Mesenchymal stem cell (in vitro differentiated cells and primary cell): ENCODE measurements around the gene PTPRCAP.

Experiments
- DNase-seq: peaks from one replicate; pipeline ENCODE4 v3.0.0-alpha.2; 2013
- H2AFZ ChIP-seq: one replicate; pipeline ENCODE4 v1.6.1; 2013; ENCODE audit warnings: low read depth, mild to moderate bottlenecking, control low read depth, inconsistent platforms, low read length, moderate library complexity
- H2AK5ac ChIP-seq: 2 replicates; pipeline ENCODE4 v1.6.1; 2013; ENCODE audit warnings: low read length, moderate library complexity, mild to moderate bottlenecking, inconsistent platforms; ENCODE audit not compliant: severe bottlenecking
- H2BK120ac ChIP-seq: one replicate; pipeline ENCODE4 v1.6.1; 2013; ENCODE audit warnings: low read depth, mild to moderate bottlenecking, inconsistent platforms, low read length, moderate library complexity
- H2BK12ac ChIP-seq, 2 experiments: one replicate each; pipeline ENCODE4 v1.6.1; 2013; ENCODE audit warnings: inconsistent platforms in 2 of 2, low read length in 2 of 2, mild to moderate bottlenecking in 2 of 2, moderate library complexity in 2 of 2, control low read depth in 1 of 2
- H2BK15ac ChIP-seq: one replicate; pipeline ENCODE4 v1.6.1; 2013; ENCODE audit warnings: mild to moderate bottlenecking, low read depth, inconsistent platforms; ENCODE audit not compliant: poor library complexity, severe bottlenecking
- H2BK5ac ChIP-seq: 2 replicates; pipeline ENCODE4 v1.6.1; 2013; ENCODE audit warnings: low read depth, mild to moderate bottlenecking, low read length, control low read depth, inconsistent platforms; ENCODE audit not compliant: poor library complexity, severe bottlenecking
- H3K14ac ChIP-seq, 2 experiments: one replicate each; pipeline ENCODE4 v1.6.1; 2013; ENCODE audit warnings: inconsistent platforms in 2 of 2, low read length in 2 of 2, control low read depth in 1 of 2, mild to moderate bottlenecking in 1 of 2, moderate library complexity in 1 of 2
- H3K18ac ChIP-seq, 2 experiments: one replicate each; pipeline ENCODE4 v1.6.1; 2013; ENCODE audit warnings: inconsistent platforms in 2 of 2, low read length in 2 of 2, control low read depth in 1 of 2, low read depth in 1 of 2, mild to moderate bottlenecking in 1 of 2
- H3K23ac ChIP-seq, 2 experiments: one replicate each; pipeline ENCODE4 v1.6.1; 2013; ENCODE audit warnings: inconsistent platforms in 2 of 2, low read length in 2 of 2, mild to moderate bottlenecking in 2 of 2, moderate library complexity in 2 of 2, control low read depth in 1 of 2
- H3K27ac ChIP-seq: 2 replicates; pipeline ENCODE4 v1.5.1; 2013; ENCODE audit warnings: mild to moderate bottlenecking, moderate library complexity, low read length, control low read depth, inconsistent platforms; ENCODE audit not compliant: poor library complexity, severe bottlenecking
- H3K27me3 ChIP-seq, 2 experiments: 2 replicates each; pipeline versions ENCODE4 v1.6.1 to v1.7.0; 2013; ENCODE audit warnings: low read length in 2 of 2, mild to moderate bottlenecking in 2 of 2, moderate library complexity in 2 of 2, control low read depth in 1 of 2, inconsistent platforms in 1 of 2; ENCODE audit not compliant: control insufficient read depth in 1 of 2, insufficient read depth in 1 of 2
- H3K36me3 ChIP-seq, 2 experiments: 2 replicates each; pipeline versions ENCODE4 v1.6.1 to v1.7.0; 2013; ENCODE audit warnings: low read length in 2 of 2, control low read depth in 1 of 2, inconsistent platforms in 1 of 2, low read depth in 1 of 2, mild to moderate bottlenecking in 1 of 2; ENCODE audit not compliant: insufficient read depth in 2 of 2, control insufficient read depth in 1 of 2
- H3K4ac ChIP-seq, 2 experiments: one replicate each; pipeline ENCODE4 v1.6.1; 2013; ENCODE audit warnings: inconsistent platforms in 2 of 2, low read length in 2 of 2, mild to moderate bottlenecking in 2 of 2, moderate library complexity in 2 of 2, control low read depth in 1 of 2, low read depth in 1 of 2
- H3K4me1 ChIP-seq: 2 replicates; pipeline ENCODE4 v1.6.1; 2013; ENCODE audit warnings: low read depth, low read length, control low read depth; ENCODE audit not compliant: control insufficient read depth, insufficient read depth
- H3K4me2 ChIP-seq: 2 replicates; pipeline ENCODE4 v1.6.1; 2013; ENCODE audit warnings: low read length, mild to moderate bottlenecking, inconsistent platforms; ENCODE audit not compliant: poor library complexity, severe bottlenecking
- H3K4me3 ChIP-seq, 2 experiments: 2 replicates each; pipeline versions ENCODE4 v1.5.1 to v1.7.0; 2013; ENCODE audit warnings: low read length in 2 of 2, mild to moderate bottlenecking in 2 of 2, control low read depth in 1 of 2, low read depth in 1 of 2; ENCODE audit not compliant: insufficient read depth in 1 of 2
- H3K79me1 ChIP-seq: replicated peaks from 2 replicates; pipeline ENCODE4 v1.6.1; 2013; ENCODE audit warnings: mild to moderate bottlenecking, control low read depth, low read length, inconsistent platforms; ENCODE audit not compliant: poor library complexity, severe bottlenecking
- H3K9ac ChIP-seq: 2 replicates; pipeline ENCODE4 v1.7.0; 2013; ENCODE audit warnings: mild to moderate bottlenecking, low read length, moderate library complexity
- H3K9me3 ChIP-seq: 2 replicates; pipeline ENCODE4 v1.7.0; 2013; ENCODE audit warnings: mild to moderate bottlenecking, low read length; ENCODE audit not compliant: control insufficient read depth
- H4K8ac ChIP-seq: one replicate; pipeline ENCODE4 v1.6.1; 2013; ENCODE audit warnings: inconsistent platforms, mild to moderate bottlenecking, low read length, moderate library complexity
- H4K91ac ChIP-seq: one replicate; pipeline ENCODE4 v1.6.1; 2013; ENCODE audit warnings: mild to moderate bottlenecking, low read length, inconsistent platforms
- WGBS: methylation state at CpG from one replicate; pipeline ENCODE4 v1.1.7; 2013; ENCODE audit warnings: mixed read lengths; 5-methylcytosine and 5-hydroxymethylcytosine counted together

The PTPRCAP gene

GRCh38 chr11:67439321-67440228 lies 2.1 kb upstream of the PTPRCAP start:
- H2AK5ac ChIP-seq: peak overlapping the region; percentile 89
- no peak overlapping the region for H3K4me2 ChIP-seq
- no peak overlapping the region for H4K91ac ChIP-seq
- peaks cover 78% of the 10 kb centered on the region for H3K4me1 ChIP-seq
- H2BK120ac ChIP-seq: no peak overlapping the region
- no peak overlapping the region for H3K14ac ChIP-seq
- no peak overlapping the region for H3K4me3 ChIP-seq
- H3K18ac ChIP-seq: no peak overlapping the region
- H3K79me1 ChIP-seq: peaks cover 13% of the 10 kb centered on the region
- no peak overlapping the region for H2AFZ ChIP-seq
- DNase-seq: peak; percentile 34
- H3K4ac ChIP-seq: no peak overlapping the region
- H3K23ac ChIP-seq: no peak overlapping the region
- H3K9ac ChIP-seq: no peak overlapping the region
- peaks cover 53 to 75% of the 10 kb centered on the region in 2 experiments for H3K36me3 ChIP-seq
- H3K9me3 ChIP-seq: no peaks in the 10 kb centered on the region
- no peak overlapping the region for H2BK15ac ChIP-seq
- peak overlapping the region; percentile 81 for H3K27ac ChIP-seq
- no peaks in the 10 kb centered on the region for H3K27me3 ChIP-seq
- H2BK12ac ChIP-seq: no peak overlapping the region
- H4K8ac ChIP-seq: no peak overlapping the region
- WGBS: 92% methylated on average over 31 of the region's 31 CpGs
- no peak overlapping the region for H2BK5ac ChIP-seq

GRCh38 chr11:67438158-67438902 lies 848 bp upstream of the PTPRCAP start:
- DNase-seq: no peak
- Histone ChIP-seq H2BK5ac (no peak overlapping the region), H3K4ac (no peak overlapping the region), H3K9ac (no peak overlapping the region), H3K79me1 (peaks cover 23% of the 10 kb centered on the region), H4K91ac (no peak overlapping the region), H2BK15ac (peak overlapping the region; percentile 26), H3K4me3 (no peak overlapping the region), H3K4me1 (peaks cover 78% of the 10 kb centered on the region), H3K14ac (no peak overlapping the region), H3K9me3 (no peaks in the 10 kb centered on the region), H2BK120ac (no peak overlapping the region), H3K27ac (peak overlapping the region; percentile 93), H3K4me2 (no peak overlapping the region), H3K36me3 (peaks cover 66 to 87% of the 10 kb centered on the region in 2 experiments), H2AFZ (no peak overlapping the region), H4K8ac (no peak overlapping the region), H3K23ac (no peak overlapping the region), H3K27me3 (no peaks in the 10 kb centered on the region), H2BK12ac (no peak overlapping the region), H2AK5ac (peak overlapping the region; percentile 97), H3K18ac (no peak overlapping the region)
- WGBS: 96% methylated on average over 30 of the region's 41 CpGs

GRCh38 chr11:67437809-67438157 lies 301 bp upstream of the PTPRCAP start:
- Histone ChIP-seq H3K9ac (no peak overlapping the region), H3K23ac (no peak overlapping the region), H3K9me3 (no peaks in the 10 kb centered on the region), H3K36me3 (peaks cover 71 to 93% of the 10 kb centered on the region in 2 experiments), H4K91ac (no peak overlapping the region), H2BK120ac (no peak overlapping the region), H2AFZ (no peak overlapping the region), H3K4ac (no peak overlapping the region), H3K14ac (no peak overlapping the region), H3K4me1 (peaks cover 78% of the 10 kb centered on the region), H3K27me3 (no peaks in the 10 kb centered on the region), H3K4me3 (no peak overlapping the region), H3K4me2 (peak overlapping the region; percentile 47), H3K27ac (peak overlapping the region; percentile 93), H2BK12ac (peak overlapping the region in 1 of 2 experiments; percentile 42), H3K79me1 (peaks cover 25% of the 10 kb centered on the region), H2AK5ac (peak overlapping the region; percentile 97), H4K8ac (peak overlapping the region; percentile 19), H2BK15ac (no peak overlapping the region), H3K18ac (no peak overlapping the region), H2BK5ac (peak overlapping the region; percentile 90)
- WGBS: 82% methylated on average over 3 of the region's 3 CpGs
- no peak for DNase-seq
